ENCODE results near the gene RTN4RL1.

Gene RTN4RL1

GRCh38 chr17:1956134-1956533 lies 69.0 kb downstream of the RTN4RL1 start:
- CTCF ChIA-PET = no interaction called here
- TF ChIP-seq CTCF (IDR thresholded peaks at IDR 0.05; ENCODE audit: control extremely low read depth, extremely low read depth, low read depth, missing control alignments) = no peak
- no peak for DNase-seq (ENCODE audit: extremely low spot score)

GRCh38 chr17:1953831-1954230 lies 71.3 kb downstream of the RTN4RL1 start:
- CTCF ChIA-PET = no interaction called here
- TF ChIP-seq CTCF (IDR thresholded peaks at IDR 0.05; ENCODE audit: control extremely low read depth, extremely low read depth, low read depth, missing control alignments) = no peak
- DNase-seq (ENCODE audit: extremely low spot score) = no peak
- POLR2A ChIA-PET = no interaction called here

More at GRCh38 chr17:1956134-1956533, 69.0 kb downstream of the RTN4RL1 start:
- POLR2A ChIA-PET = no interaction called here

GRCh38 chr17:1951920-1952319 lies 73.2 kb downstream of the RTN4RL1 start:
- DNase-seq (ENCODE audit: extremely low spot score) = no peak
- POLR2A ChIA-PET = no interaction called here
- TF ChIP-seq CTCF (IDR thresholded peaks at IDR 0.05; ENCODE audit: control extremely low read depth, extremely low read depth, low read depth, missing control alignments) = no peak
- CTCF ChIA-PET = interaction anchor here (1.5 kb wide), 1 partner anchor 59 kb away, joined by 4 read pairs; no protein-coding TSS in a partner anchor

GRCh38 chr17:1949754-1950153 lies 75.4 kb downstream of the RTN4RL1 start:
- no peak for TF ChIP-seq CTCF (IDR thresholded peaks at IDR 0.05; ENCODE audit: control extremely low read depth, extremely low read depth, low read depth, missing control alignments)
- ChIA-PET CTCF (interaction anchor here (1.1 to 2.2 kb wide), 2 partner anchors 10 to 24 kb away, joined by 3 to 4 read pairs; no protein-coding TSS in a partner anchor), POLR2A (no interaction called here)
- no peak for DNase-seq (ENCODE audit: extremely low spot score)

- no peak for DNase-seq (ENCODE audit: extremely low spot score)
- ChIA-PET POLR2A (no interaction called here), CTCF (no interaction called here)
- TF ChIP-seq CTCF (IDR thresholded peaks at IDR 0.05; ENCODE audit: control extremely low read depth, extremely low read depth, low read depth, missing control alignments) = no peak
Measured at GRCh38 chr17:1948517-1948825, 76.7 kb downstream of the RTN4RL1 start.

- no peak for DNase-seq (ENCODE audit: extremely low spot score)
- TF ChIP-seq CTCF (IDR thresholded peaks at IDR 0.05; ENCODE audit: control extremely low read depth, extremely low read depth, low read depth, missing control alignments) = no peak
- CTCF ChIA-PET = no interaction called here
- POLR2A ChIA-PET = no interaction called here
Measured at GRCh38 chr17:1947743-1948516, 77.2 kb downstream of the RTN4RL1 start.

Data from GM10248 (cell line).